Muscle layer of duodenum (tissue), 2 donors: ENCODE results near the gene TRIM54.
A peak's percentile ranks its signal among the peaks of the same experiment; 100 is the strongest.

ENCODE experiments used
- H3K27ac ChIP-seq: one replicate; pipeline ENCODE4 v1.7.0; 2013; ENCODE audit warnings: mild to moderate bottlenecking, low read length
- H3K27me3 ChIP-seq: one replicate; pipeline ENCODE4 v1.7.0; 2013; ENCODE audit warnings: low read depth, mild to moderate bottlenecking, control low read depth, low read length
- H3K36me3 ChIP-seq, 2 donors: one replicate each; pipeline ENCODE4 v1.7.0; 2013; ENCODE audit warnings: low read length in 2 of 2, control low read depth in 1 of 2, mild to moderate bottlenecking in 1 of 2; ENCODE audit not compliant: insufficient read depth in 2 of 2, control insufficient read depth in 1 of 2
- H3K4me1 ChIP-seq, 2 donors: one replicate each; pipeline ENCODE4 v1.7.0; 2013; ENCODE audit warnings: low read length in 2 of 2, mild to moderate bottlenecking in 2 of 2, control low read depth in 1 of 2, moderate library complexity in 1 of 2; ENCODE audit not compliant: insufficient read depth in 2 of 2, control insufficient read depth in 1 of 2
- H3K4me3 ChIP-seq, 2 donors: one replicate each; pipeline ENCODE4 v1.7.0; 2013; ENCODE audit warnings: low read length in 2 of 2, low read depth in 1 of 2, mild to moderate bottlenecking in 1 of 2
- H3K9me3 ChIP-seq, 2 donors: one replicate each; pipeline ENCODE4 v1.7.0; 2013; ENCODE audit warnings: low read length in 2 of 2, control low read depth in 1 of 2, mild to moderate bottlenecking in 1 of 2; ENCODE audit not compliant: control insufficient read depth in 1 of 2
- donor health status: healthy.

TRIM54 gene

GRCh38 chr2:27306573-27307286 is 24.5 kb downstream of the TRIM54 start:
- peaks cover 0 to 25% of the 10 kb centered on the region in 2 donors for H3K4me1 ChIP-seq
- H3K36me3 ChIP-seq = peaks cover 4 to 12% of the 10 kb centered on the region in 2 donors
- H3K27me3 ChIP-seq = peaks cover 32% of the 10 kb centered on the region
- no peaks in the 10 kb centered on the region for H3K9me3 ChIP-seq
- H3K4me3 ChIP-seq = no peak overlapping the region
- no peak overlapping the region for H3K27ac ChIP-seq

DNA sequence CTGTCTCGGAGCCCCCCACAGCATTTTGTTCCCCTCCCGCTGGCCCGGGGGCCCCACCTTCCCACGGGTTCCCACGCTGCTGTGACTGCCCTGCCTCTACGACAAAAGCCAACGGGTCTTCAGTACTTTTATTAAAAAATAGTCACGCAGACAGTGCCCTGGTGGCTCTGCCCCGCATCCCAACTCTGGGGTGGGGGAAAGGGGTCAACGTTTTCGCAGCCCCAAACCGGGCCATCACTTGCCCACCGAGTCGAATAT is 25.0 kb downstream of the TRIM54 start:
- H3K36me3 ChIP-seq = peaks cover 6 to 15% of the 10 kb centered on the region in 2 donors

DNA sequence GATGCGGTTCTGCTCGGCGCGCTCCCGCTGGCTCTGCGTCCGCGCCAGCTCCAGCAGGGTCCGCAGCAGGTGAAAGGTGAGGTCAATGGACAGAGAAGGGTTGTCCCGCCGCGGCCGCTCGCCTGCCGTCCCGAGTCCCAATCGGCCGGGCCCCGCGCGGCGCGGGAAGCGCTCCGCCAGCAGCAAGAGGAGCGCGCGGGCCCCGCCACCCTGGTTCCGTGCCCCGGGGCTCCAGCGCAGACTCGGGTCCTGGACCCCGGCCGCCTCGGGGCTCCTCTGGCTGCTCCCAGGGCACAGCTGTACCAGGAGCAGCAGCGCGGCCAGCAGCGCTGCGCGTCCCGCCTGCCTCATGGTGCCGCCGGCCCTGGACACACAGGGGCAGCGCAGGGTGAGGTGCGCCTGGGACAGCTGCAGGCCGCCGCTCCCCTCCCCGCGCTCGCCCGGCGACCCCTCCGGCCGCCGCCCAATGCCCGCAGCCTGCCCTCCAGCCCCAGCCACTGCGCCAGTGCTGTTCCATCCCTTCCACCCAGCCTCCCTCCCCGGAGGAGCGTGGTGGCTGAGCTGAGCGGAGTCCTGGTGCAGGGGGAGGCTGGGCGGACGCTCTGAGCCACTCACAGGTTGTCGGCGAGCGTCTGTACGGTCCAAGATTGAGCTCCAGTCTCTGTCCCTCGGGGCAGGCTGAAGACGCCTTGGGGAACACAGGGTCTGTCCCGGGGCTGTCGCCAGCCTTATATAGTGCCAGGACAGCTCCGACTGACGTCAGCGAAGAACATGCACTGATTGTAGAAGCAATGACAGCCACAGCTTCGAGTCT is 25.5 kb downstream of the TRIM54 start:
- H3K4me3 ChIP-seq = peak overlapping the region in 1 of 2 donors; percentile 4
- H3K9me3 ChIP-seq = no peaks in the 10 kb centered on the region
- H3K36me3 ChIP-seq = peaks cover 6 to 15% of the 10 kb centered on the region in 2 donors
- peaks cover 32% of the 10 kb centered on the region for H3K27me3 ChIP-seq
- peaks cover 0 to 24% of the 10 kb centered on the region in 2 donors for H3K4me1 ChIP-seq
- no peak overlapping the region for H3K27ac ChIP-seq

More for the DNA sequence above, 25.0 kb downstream of the TRIM54 start:
- Histone ChIP-seq H3K9me3 (no peaks in the 10 kb centered on the region), H3K4me3 (no peak overlapping the region), H3K27me3 (peaks cover 32% of the 10 kb centered on the region), H3K27ac (no peak overlapping the region), H3K4me1 (peaks cover 0 to 25% of the 10 kb centered on the region in 2 donors)

GRCh38 chr2:27308359-27308881 is 26.2 kb downstream of the TRIM54 start, which contains the start of gene UCN:
TSS of gene UCN (minus strand) at chr2:27308445. CDS start at chr2:27307895, 550 bp downstream.
- H3K27me3 ChIP-seq = peaks cover 32% of the 10 kb centered on the region
- H3K9me3 ChIP-seq = no peaks in the 10 kb centered on the region
- peaks cover 0 to 22% of the 10 kb centered on the region in 2 donors for H3K4me1 ChIP-seq
- peaks cover 6 to 15% of the 10 kb centered on the region in 2 donors for H3K36me3 ChIP-seq
- peak within 1 kb of the TSS in 1 of 2 donors; percentile 4 for H3K4me3 ChIP-seq
- H3K27ac ChIP-seq = no peak within 1 kb of the TSS

DNA sequence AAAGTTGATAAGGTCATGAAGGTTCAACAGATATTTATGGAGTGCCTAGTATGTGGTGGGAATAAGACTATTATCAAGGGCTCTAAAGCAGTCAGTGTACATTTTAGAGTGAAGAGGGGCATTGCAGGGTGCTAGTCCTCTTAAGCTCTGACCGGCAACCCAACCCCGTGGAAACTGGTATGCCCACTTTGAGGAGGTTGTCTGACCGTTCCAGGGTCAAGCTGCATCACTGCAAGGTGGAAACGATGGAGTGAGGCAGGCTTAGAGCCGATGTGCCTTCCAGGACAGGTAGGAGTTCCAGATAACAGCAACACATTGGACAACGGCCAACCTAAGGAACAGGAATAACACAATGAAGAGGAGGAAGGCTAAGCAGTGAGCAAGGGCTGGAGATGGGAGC is 27.4 kb downstream of the TRIM54 start:
- H3K9me3 ChIP-seq = no peaks in the 10 kb centered on the region
- peaks cover 0 to 22% of the 10 kb centered on the region in 2 donors for H3K4me1 ChIP-seq
- no peak overlapping the region for H3K4me3 ChIP-seq
- peaks cover 31% of the 10 kb centered on the region for H3K27me3 ChIP-seq
- peaks cover 6 to 15% of the 10 kb centered on the region in 2 donors for H3K36me3 ChIP-seq
- no peak overlapping the region for H3K27ac ChIP-seq

DNA sequence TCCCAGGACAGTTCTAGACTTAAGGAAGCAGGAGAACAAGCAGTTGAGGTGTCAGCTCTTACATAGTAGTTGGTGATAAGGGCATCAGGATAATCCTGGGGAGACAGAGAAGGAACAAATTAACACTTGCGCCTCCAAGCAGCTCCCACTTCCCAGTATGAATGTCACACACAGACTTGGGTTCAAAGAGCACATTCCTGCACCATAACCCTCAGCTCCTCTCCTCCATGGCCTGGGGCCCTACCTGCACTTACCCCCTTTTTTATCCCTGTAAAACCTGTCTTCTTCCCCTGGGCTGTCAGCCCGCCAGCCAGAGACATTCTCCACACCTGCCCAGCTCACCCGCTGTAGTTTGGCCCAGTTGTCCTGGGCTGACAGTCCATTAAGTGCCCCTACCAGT is 29.9 kb downstream of the TRIM54 start:
- Histone ChIP-seq H3K9me3 (no peaks in the 10 kb centered on the region), H3K36me3 (peaks cover 11 to 29% of the 10 kb centered on the region in 2 donors)

GRCh38 chr2:27313882-27314645 is 31.8 kb downstream of the TRIM54 start:
- Histone ChIP-seq H3K27me3 (no peaks in the 10 kb centered on the region), H3K4me3 (no peak overlapping the region), H3K36me3 (peaks cover 11 to 29% of the 10 kb centered on the region in 2 donors), H3K9me3 (no peaks in the 10 kb centered on the region), H3K27ac (no peak overlapping the region), H3K4me1 (no peaks in the 10 kb centered on the region)

More for the DNA sequence above, 29.9 kb downstream of the TRIM54 start:
- H3K27me3 ChIP-seq = peaks cover 11% of the 10 kb centered on the region
- H3K4me1 ChIP-seq = peaks cover 0 to 11% of the 10 kb centered on the region in 2 donors
- no peak overlapping the region for H3K27ac ChIP-seq
- no peak overlapping the region for H3K4me3 ChIP-seq

DNA sequence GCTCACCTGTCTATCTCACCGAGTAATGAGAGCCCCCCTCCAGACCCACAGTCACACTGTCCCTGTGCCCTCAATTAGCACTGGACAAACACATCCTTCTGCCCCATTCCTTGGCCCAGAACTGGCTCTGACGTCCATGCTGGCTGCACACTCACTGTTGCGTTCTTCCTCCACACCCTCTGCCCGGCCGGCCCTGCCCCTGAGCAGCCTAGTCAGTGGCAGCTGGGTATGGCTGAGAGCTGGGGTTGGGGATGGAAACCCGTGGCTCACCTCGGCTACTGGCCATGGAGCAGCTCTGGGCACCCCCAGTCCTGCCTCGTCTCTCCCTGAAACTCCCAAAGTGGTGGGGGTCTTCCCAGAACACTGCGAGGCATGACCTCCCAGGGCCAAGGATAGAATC is 32.5 kb downstream of the TRIM54 start:
- Histone ChIP-seq H3K27me3 (no peaks in the 10 kb centered on the region), H3K36me3 (peaks cover 11 to 24% of the 10 kb centered on the region in 2 donors), H3K9me3 (no peaks in the 10 kb centered on the region), H3K4me1 (no peaks in the 10 kb centered on the region), H3K27ac (no peak overlapping the region), H3K4me3 (no peak overlapping the region)

DNA sequence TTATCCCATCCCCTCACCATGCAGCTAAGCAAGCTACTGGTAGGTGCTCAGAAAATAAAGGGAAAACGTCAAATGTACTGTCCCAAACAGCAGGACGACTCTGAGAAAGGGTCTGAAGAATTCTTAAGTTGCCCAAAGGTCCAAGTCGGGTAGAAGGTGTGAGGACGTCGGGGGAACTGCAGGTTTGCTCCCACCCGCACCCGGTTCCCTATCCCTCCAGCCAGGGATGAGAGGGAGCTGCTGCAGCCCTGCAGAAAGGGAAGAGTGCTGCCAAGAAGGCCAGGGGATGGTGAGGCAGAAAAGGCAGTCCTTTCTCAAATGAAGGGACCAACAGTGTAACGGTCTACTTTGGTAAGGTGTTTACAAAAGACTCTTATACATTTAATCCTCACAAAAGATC is 32.9 kb downstream of the TRIM54 start:
- Histone ChIP-seq H3K27ac (no peak overlapping the region), H3K4me1 (no peaks in the 10 kb centered on the region), H3K36me3 (peaks cover 11 to 23% of the 10 kb centered on the region in 2 donors), H3K4me3 (no peak overlapping the region), H3K27me3 (no peaks in the 10 kb centered on the region), H3K9me3 (no peaks in the 10 kb centered on the region)

DNA sequence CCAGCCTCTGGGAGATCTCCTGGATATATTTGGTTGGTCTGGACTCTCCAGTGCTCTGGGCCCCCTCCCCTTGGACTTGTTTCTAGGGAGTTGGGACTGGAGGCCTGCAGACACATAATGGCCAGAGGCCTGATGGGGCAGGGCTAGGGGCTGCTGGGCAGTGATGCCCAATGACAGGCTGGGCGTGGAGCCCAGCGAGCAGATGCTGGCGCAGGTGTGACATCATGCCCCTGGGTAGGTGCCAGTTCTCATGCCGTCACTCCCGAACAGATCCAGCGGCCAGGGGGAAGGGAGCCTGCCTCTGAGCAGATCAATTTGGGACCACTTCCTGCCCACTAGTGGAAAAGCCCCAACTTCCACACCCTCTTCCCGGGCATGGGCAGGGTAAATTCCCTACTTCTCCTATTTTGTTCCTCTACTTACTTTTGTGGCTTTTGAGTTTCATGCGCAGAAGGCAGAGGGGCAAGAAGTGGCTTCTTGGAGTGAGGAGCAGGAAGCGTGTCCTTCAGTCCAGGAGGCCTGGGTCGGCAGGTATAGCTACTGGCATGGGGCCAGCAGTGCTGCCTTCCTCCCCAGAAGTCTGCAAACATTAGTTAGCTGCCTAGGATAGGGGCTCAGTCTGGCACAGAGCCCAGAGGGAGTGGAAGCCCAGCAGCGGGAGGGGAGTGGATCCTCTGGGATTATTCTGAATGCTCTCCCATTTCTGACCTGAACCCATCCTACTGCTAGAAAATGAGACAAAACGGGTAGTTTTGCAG is 34.6 kb downstream of the TRIM54 start:
- H3K27me3 ChIP-seq = no peaks in the 10 kb centered on the region
- peaks cover 6 to 19% of the 10 kb centered on the region in 2 donors for H3K36me3 ChIP-seq
- H3K4me3 ChIP-seq = no peak overlapping the region
- no peaks in the 10 kb centered on the region for H3K9me3 ChIP-seq
- no peak overlapping the region for H3K27ac ChIP-seq
- H3K4me1 ChIP-seq = peaks cover under 1% of the 10 kb centered on the region in 2 donors
